AG09309 (cell line): ENCODE results near the gene MPPED2.

Source experiments
- DNase-seq: peaks from one replicate; pipeline ENCODE4 v3.0.0-alpha.2; 2010; ENCODE audit warnings: low read depth
- H3K4me3 ChIP-seq: 2 replicates; pipeline ENCODE4 v1.5.1; 2011; ENCODE audit warnings: mild to moderate bottlenecking, low read depth, low read length, moderate library complexity; ENCODE audit not compliant: control insufficient read depth
- TF ChIP-seq, protein P1 (sequence below): IDR thresholded peaks from 2 replicates; pipeline ENCODE4 v1.5.1; 2011; ENCODE audit warnings: mild to moderate bottlenecking, low read depth, low read length, inconsistent platforms; ENCODE audit not compliant: insufficient read depth, control insufficient read depth; ENCODE audit errors: missing control alignments

The MPPED2 gene

DNA sequence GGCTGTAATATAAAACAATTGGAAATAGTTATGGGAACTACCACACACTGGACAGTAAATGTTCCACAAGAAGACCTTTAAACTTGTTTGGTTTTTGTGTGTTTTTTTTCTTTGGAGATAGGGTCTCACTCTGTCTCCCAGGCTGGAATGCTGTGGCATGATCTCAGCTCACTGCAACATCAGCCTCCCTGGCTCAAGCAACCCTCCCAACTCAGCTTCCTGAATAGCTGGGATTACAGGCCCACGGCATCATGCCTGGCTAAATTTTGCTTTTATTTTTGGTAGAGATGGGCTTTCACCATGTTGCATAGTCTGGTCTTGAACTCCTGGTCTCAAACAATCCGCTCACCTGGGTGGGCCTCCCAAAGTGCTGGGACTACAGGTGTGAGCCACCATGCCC is 121.0 kb downstream of the MPPED2 start:
- DNase-seq, result no peak
- H3K4me3 ChIP-seq, result no peak overlapping the region
- TF ChIP-seq, protein P1, sequence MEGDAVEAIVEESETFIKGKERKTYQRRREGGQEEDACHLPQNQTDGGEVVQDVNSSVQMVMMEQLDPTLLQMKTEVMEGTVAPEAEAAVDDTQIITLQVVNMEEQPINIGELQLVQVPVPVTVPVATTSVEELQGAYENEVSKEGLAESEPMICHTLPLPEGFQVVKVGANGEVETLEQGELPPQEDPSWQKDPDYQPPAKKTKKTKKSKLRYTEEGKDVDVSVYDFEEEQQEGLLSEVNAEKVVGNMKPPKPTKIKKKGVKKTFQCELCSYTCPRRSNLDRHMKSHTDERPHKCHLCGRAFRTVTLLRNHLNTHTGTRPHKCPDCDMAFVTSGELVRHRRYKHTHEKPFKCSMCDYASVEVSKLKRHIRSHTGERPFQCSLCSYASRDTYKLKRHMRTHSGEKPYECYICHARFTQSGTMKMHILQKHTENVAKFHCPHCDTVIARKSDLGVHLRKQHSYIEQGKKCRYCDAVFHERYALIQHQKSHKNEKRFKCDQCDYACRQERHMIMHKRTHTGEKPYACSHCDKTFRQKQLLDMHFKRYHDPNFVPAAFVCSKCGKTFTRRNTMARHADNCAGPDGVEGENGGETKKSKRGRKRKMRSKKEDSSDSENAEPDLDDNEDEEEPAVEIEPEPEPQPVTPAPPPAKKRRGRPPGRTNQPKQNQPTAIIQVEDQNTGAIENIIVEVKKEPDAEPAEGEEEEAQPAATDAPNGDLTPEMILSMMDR, result no peak

DNA sequence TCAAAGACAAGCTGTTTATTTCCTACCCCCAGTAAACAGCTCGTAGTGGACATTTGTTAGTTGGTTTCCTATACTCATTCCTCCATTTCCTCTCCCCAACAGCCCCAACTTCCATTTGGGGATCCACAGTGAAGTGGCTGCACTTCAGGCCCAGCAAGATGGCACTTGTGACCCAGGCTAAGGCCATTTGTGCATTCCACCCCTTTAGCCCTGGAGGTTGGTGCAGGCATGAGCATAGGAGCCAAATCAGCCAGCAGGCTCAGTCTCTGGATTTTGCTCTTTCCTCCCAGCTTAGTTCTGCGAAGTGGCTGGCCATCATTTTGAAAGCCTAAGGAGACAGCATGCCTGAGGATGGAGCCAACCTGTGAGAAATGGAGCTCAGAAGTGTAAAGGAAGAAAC is 122.9 kb downstream of the MPPED2 start:
- no peak for DNase-seq
- TF ChIP-seq, protein P1, result no peak
- H3K4me3 ChIP-seq, result no peak overlapping the region

DNA sequence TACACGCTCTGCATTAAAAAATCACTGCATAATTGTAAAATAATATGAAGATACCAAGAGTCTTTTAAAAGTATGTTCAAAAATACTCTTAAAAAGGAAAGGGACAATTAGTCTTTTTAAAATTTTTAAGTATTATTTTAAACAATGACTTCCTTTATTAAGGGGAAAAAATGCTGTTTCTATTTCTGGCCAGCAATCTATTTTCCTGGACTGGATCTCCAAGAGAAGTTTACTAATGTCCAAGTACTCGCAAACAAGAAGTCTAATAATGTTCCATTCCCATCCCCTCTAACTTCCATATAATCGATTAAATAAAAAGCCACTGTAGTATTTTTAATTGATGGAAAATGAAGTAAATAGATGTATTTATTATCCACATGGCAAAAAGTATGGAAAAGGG is 123.7 kb downstream of the MPPED2 start:
- TF ChIP-seq, protein P1, result no peak
- DNase-seq, result no peak
- no peak overlapping the region for H3K4me3 ChIP-seq

DNA sequence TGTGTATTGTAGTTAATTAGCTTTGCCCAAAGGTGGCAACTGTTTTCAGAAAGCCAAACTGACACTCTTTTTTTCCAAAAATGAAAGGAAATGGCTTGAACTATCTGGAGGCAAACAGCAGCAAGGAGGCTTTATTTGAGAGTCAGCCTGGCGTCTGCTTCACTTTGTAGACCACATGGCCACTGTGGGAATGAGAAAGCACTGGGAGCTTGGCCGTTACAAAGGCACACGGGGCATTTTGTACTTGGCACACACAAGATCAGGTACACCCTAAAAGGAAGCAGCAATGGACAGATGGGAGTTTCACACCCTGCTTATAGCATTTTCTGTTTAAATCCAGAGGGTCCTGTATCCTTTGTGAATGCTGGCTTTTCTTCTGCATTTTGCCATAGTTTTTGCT is 126.3 kb downstream of the MPPED2 start:
- TF ChIP-seq, protein P1, result no peak
- no peak for DNase-seq
- H3K4me3 ChIP-seq, result no peak overlapping the region

DNA sequence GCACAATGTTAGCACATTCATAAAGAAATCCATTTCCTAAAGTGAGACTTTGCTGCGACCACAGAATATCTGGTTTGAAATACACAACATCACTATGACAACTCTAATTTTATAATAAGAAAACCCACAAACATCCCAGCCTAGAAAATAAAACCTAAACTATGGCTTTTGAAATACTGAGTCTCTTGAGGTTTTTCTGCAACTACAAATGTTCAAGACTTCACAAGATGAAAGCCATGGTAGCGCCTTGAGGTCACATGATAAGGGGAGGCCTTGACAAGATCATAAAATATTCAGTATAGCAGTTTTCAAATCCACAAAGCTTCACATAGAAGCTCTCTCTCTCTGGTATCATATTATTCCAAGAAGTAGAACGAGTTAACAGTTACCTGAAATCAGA is 126.8 kb downstream of the MPPED2 start:
- H3K4me3 ChIP-seq, result no peak overlapping the region
- TF ChIP-seq, protein P1, result no peak
- no peak for DNase-seq

DNA sequence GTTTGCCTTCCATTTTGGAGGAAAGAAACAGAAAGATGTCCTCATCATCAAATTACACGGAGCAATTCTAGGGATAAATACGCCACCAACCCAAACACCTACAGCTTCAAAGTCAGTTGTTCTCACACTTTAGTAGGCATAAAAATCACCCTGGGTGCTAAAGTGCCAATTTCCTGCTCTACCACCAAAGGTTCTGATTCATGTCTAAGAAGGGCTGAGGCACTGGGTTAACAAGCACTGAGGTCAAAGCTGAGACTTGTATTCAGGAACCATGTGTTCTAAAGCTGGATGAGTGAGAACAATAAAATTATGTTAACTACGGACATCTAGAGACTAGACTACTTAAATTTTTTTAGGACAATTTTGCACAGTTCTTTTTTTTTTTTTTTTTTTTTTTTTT is 127.6 kb downstream of the MPPED2 start:
- no peak for DNase-seq
- H3K4me3 ChIP-seq, result no peak overlapping the region
- TF ChIP-seq, protein P1, result no peak

DNA sequence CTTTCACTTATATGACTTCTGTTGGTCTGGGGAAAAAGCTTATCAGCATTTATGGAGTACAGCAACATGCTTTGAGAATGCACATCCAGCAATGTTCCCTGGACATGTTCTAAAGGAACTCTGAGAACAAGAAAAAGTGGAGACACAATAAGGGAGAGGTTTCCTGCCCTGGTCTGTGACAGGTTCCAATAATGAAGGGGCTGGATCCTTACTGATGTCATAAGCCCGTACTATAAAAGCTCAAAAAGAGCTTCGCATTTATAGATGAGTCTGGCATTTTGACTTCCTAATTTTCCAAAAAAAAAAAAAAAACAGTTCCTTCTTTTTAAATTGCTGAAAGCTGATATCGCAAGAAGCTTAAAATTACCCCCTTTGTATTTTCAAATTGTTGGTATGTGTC is 129.1 kb downstream of the MPPED2 start:
- DNase-seq, result no peak
- no peak overlapping the region for H3K4me3 ChIP-seq
- TF ChIP-seq, protein P1, result no peak
